ENCODE results near the gene CHMP4B.
"Not testable (repeated sequence)": the region's sequence is repeated elsewhere in the genome, so short reads cannot be mapped to it uniquely, and the experiment has no call there.

The CHMP4B gene

GRCh38 chr20:33788351-33789049 lies 22.6 kb upstream of the CHMP4B start:
- in situ Hi-C loops (cut with HindIII; ENCODE audit: low pct_ligation_motif_present, low pct_unique_long_range_greater_than_20kb, low sequenced_read_pairs) = no loop called here

GRCh38 chr20:33789109-33789857 lies 21.9 kb upstream of the CHMP4B start:
- in situ Hi-C loops (cut with HindIII; ENCODE audit: low pct_ligation_motif_present, low pct_unique_long_range_greater_than_20kb, low sequenced_read_pairs) = no loop called here
- peak; percentile 93 for DNase-seq

More at GRCh38 chr20:33788351-33789049, 22.6 kb upstream of the CHMP4B start:
- no peak for DNase-seq

GRCh38 chr20:33789858-33790182 lies 21.3 kb upstream of the CHMP4B start:
- DNase-seq = no peak
- in situ Hi-C loops (cut with HindIII; ENCODE audit: low pct_ligation_motif_present, low pct_unique_long_range_greater_than_20kb, low sequenced_read_pairs) = no loop called here

GRCh38 chr20:33790566-33790965 lies 20.6 kb upstream of the CHMP4B start:
- in situ Hi-C loops (cut with HindIII; ENCODE audit: low pct_ligation_motif_present, low pct_unique_long_range_greater_than_20kb, low sequenced_read_pairs) = no loop called here
- DNase-seq = no peak

- no peak for DNase-seq
- in situ Hi-C loops (cut with HindIII; ENCODE audit: low pct_ligation_motif_present, low pct_unique_long_range_greater_than_20kb, low sequenced_read_pairs) = no loop called here
These were observed 20.1 kb upstream of the CHMP4B start for GRCh38 chr20:33791021-33791420.

GRCh38 chr20:33791540-33791939 lies 19.6 kb upstream of the CHMP4B start:
- in situ Hi-C loops (cut with HindIII; ENCODE audit: low pct_ligation_motif_present, low pct_unique_long_range_greater_than_20kb, low sequenced_read_pairs) = no loop called here
- no peak for DNase-seq

- in situ Hi-C loops (cut with HindIII; ENCODE audit: low pct_ligation_motif_present, low pct_unique_long_range_greater_than_20kb, low sequenced_read_pairs) = no loop called here
- DNase-seq = peak; percentile 13
These were observed 19.1 kb upstream of the CHMP4B start for GRCh38 chr20:33791959-33792597.

- in situ Hi-C loops (cut with HindIII; ENCODE audit: low pct_ligation_motif_present, low pct_unique_long_range_greater_than_20kb, low sequenced_read_pairs); DNase-seq: not testable (repeated sequence)
These were observed 18.6 kb upstream of the CHMP4B start for GRCh38 chr20:33792598-33792989.

- DNase-seq = no peak
- in situ Hi-C loops (cut with HindIII; ENCODE audit: low pct_ligation_motif_present, low pct_unique_long_range_greater_than_20kb, low sequenced_read_pairs) = no loop called here
These were observed 17.9 kb upstream of the CHMP4B start for GRCh38 chr20:33793011-33793931.

GRCh38 chr20:33796263-33796906 lies 14.8 kb upstream of the CHMP4B start:
- DNase-seq = no peak
- in situ Hi-C loops (cut with HindIII; ENCODE audit: low pct_ligation_motif_present, low pct_unique_long_range_greater_than_20kb, low sequenced_read_pairs) = no loop called here

- in situ Hi-C loops (cut with HindIII; ENCODE audit: low pct_ligation_motif_present, low pct_unique_long_range_greater_than_20kb, low sequenced_read_pairs) = no loop called here
- DNase-seq = no peak
These were observed 14.1 kb upstream of the CHMP4B start for GRCh38 chr20:33796907-33797544.

GRCh38 chr20:33798444-33798843 lies 12.7 kb upstream of the CHMP4B start:
- DNase-seq = no peak
- in situ Hi-C loops (cut with HindIII; ENCODE audit: low pct_ligation_motif_present, low pct_unique_long_range_greater_than_20kb, low sequenced_read_pairs) = no loop called here

- DNase-seq = peak; percentile 56
- in situ Hi-C loops (cut with HindIII; ENCODE audit: low pct_ligation_motif_present, low pct_unique_long_range_greater_than_20kb, low sequenced_read_pairs) = no loop called here
These were observed 7.2 kb upstream of the CHMP4B start for GRCh38 chr20:33803921-33804337.

GRCh38 chr20:33808388-33808787 lies 2.8 kb upstream of the CHMP4B start:
- no peak for DNase-seq
- in situ Hi-C loops (cut with HindIII; ENCODE audit: low pct_ligation_motif_present, low pct_unique_long_range_greater_than_20kb, low sequenced_read_pairs) = no loop called here

GRCh38 chr20:33810259-33810658 lies 889 bp upstream of the CHMP4B start:
- no peak for DNase-seq
- in situ Hi-C loops (cut with HindIII; ENCODE audit: low pct_ligation_motif_present, low pct_unique_long_range_greater_than_20kb, low sequenced_read_pairs) = no loop called here

GRCh38 chr20:33811776-33812151 lies 616 bp downstream of the CHMP4B start:
- in situ Hi-C loops (cut with HindIII; ENCODE audit: low pct_ligation_motif_present, low pct_unique_long_range_greater_than_20kb, low sequenced_read_pairs) = no loop called here
- DNase-seq = peak; percentile 8

- in situ Hi-C loops (cut with HindIII; ENCODE audit: low pct_ligation_motif_present, low pct_unique_long_range_greater_than_20kb, low sequenced_read_pairs) = no loop called here
- peak; percentile 73 for DNase-seq
These were observed 1.2 kb downstream of the CHMP4B start for GRCh38 chr20:33812152-33812849.
